ENCODE data around the gene MT1M. TPM values are rescaled to one million over a fixed set of nuclear protein-coding genes. Genes with fewer than 3 reads are reported as not detected.

The MT1M gene
- total RNA-seq, 4 donors from 2014 or later: 2.7 to 48.3 (median 5.2) TPM; not detected in 1

GRCh38 chr16:56603589-56603988 lies 28.9 kb upstream of the MT1M start:
- H3K9me3 ChIP-seq: no peaks in the 10 kb centered on the region
- 54% methylated on average over 4 of the region's 4 CpGs; no CpG with 5 or more reads in 1 of the 2 donors for WGBS, 2 donors (ENCODE audit: low coverage in 1 of 2)
- H3K27ac ChIP-seq: no peak overlapping the region
- intact Hi-C loops (cut with DNase I; ENCODE audit: low total_unique reads) (no loop called here), in situ Hi-C loops (cut with MboI; ENCODE audit: low pct_ligation_motif_present in 1 of 4, low pct_unique_long_range_greater_than_20kb in 1 of 4, low sequenced_read_pairs in 3 of 4) (no loop called here)
- no peak for TF ChIP-seq POLR2AphosphoS5 (IDR thresholded peaks at IDR 0.05)
- TF ChIP-seq CTCF (IDR thresholded peaks at IDR 0.05): peak; percentile 24 to 65 (median 37)
- peak; percentile 54 for DNase-seq
- peaks cover 0 to 12% (median 3%) of the 10 kb centered on the region in 4 donors for H3K4me1 ChIP-seq
- H3K27me3 ChIP-seq: no peaks in the 10 kb centered on the region
- H3K36me3 ChIP-seq: no peaks in the 10 kb centered on the region
- no peak overlapping the region for H3K4me3 ChIP-seq

GRCh38 chr16:56604966-56605365 lies 27.5 kb upstream of the MT1M start:
- H3K27ac ChIP-seq: peak overlapping the region in 1 of 4 donors; percentile 87
- H3K9me3 ChIP-seq: no peaks in the 10 kb centered on the region
- H3K4me3 ChIP-seq: no peak overlapping the region
- intact Hi-C loops (cut with DNase I; ENCODE audit: low total_unique reads) (loop anchor here (5.0 kb wide), 1 partner anchor 77 kb away; the partner anchor contains the start of gene MT1X), in situ Hi-C loops (cut with MboI; ENCODE audit: low pct_ligation_motif_present in 1 of 4, low pct_unique_long_range_greater_than_20kb in 1 of 4, low sequenced_read_pairs in 3 of 4) (no loop called here)
- H3K4me1 ChIP-seq: peaks cover under 1 to 18% (median 10%) of the 10 kb centered on the region in 4 donors
- H3K27me3 ChIP-seq: no peaks in the 10 kb centered on the region
- no peak for DNase-seq
- no peaks in the 10 kb centered on the region for H3K36me3 ChIP-seq
- no peak for TF ChIP-seq POLR2A (IDR thresholded peaks at IDR 0.05)
- no peak for TF ChIP-seq EP300 (IDR thresholded peaks at IDR 0.05; ENCODE audit: low read depth)
- TF ChIP-seq CTCF (IDR thresholded peaks at IDR 0.05): no peak
- WGBS, 2 donors (ENCODE audit: low coverage in 1 of 2): 83 to 90% methylated on average over 1 to 4 of the region's 4 CpGs

GRCh38 chr16:56605475-56605874 lies 27.0 kb upstream of the MT1M start:
- no peak for DNase-seq
- WGBS, 2 donors (ENCODE audit: low coverage in 1 of 2): 67 to 79% methylated on average over 1 of the region's 1 CpG
- in situ Hi-C loops (cut with MboI; ENCODE audit: low pct_ligation_motif_present in 1 of 4, low pct_unique_long_range_greater_than_20kb in 1 of 4, low sequenced_read_pairs in 3 of 4) (no loop called here), intact Hi-C loops (cut with DNase I; ENCODE audit: low total_unique reads) (loop anchor here (5.0 kb wide), 1 partner anchor 77 kb away; the partner anchor contains the start of gene MT1X)
- Histone ChIP-seq H3K27me3 (no peaks in the 10 kb centered on the region), H3K4me1 (peaks cover 6 to 23% (median 15%) of the 10 kb centered on the region in 4 donors), H3K9me3 (no peaks in the 10 kb centered on the region), H3K4me3 (no peak overlapping the region), H3K36me3 (no peaks in the 10 kb centered on the region), H3K27ac (peak overlapping the region; percentile 87 to 91 (median 90))
- TF ChIP-seq EP300 (IDR thresholded peaks at IDR 0.05; ENCODE audit: low read depth): no peak
- TF ChIP-seq CTCF (IDR thresholded peaks at IDR 0.05): no peak
- TF ChIP-seq POLR2A (IDR thresholded peaks at IDR 0.05): no peak
- TF ChIP-seq POLR2AphosphoS5 (IDR thresholded peaks at IDR 0.05): no peak

GRCh38 chr16:56606071-56606475 lies 26.4 kb upstream of the MT1M start:
- no peaks in the 10 kb centered on the region for H3K9me3 ChIP-seq
- peak overlapping the region; percentile 87 to 91 (median 90) for H3K27ac ChIP-seq
- no peak for TF ChIP-seq EP300 (IDR thresholded peaks at IDR 0.05; ENCODE audit: low read depth)
- TF ChIP-seq POLR2A (IDR thresholded peaks at IDR 0.05): no peak
- TF ChIP-seq CTCF (IDR thresholded peaks at IDR 0.05): no peak
- TF ChIP-seq POLR2AphosphoS5 (IDR thresholded peaks at IDR 0.05): no peak
- 67 to 83% methylated on average over 1 to 3 of the region's 3 CpGs for WGBS, 2 donors (ENCODE audit: low coverage in 1 of 2)
- DNase-seq: no peak
- in situ Hi-C loops (cut with MboI; ENCODE audit: low pct_ligation_motif_present in 1 of 4, low pct_unique_long_range_greater_than_20kb in 1 of 4, low sequenced_read_pairs in 3 of 4) (no loop called here), intact Hi-C loops (cut with DNase I; ENCODE audit: low total_unique reads) (loop anchor here (5.0 kb wide), 1 partner anchor 76 kb away; the partner anchor contains the start of gene MT1X)
- H3K4me3 ChIP-seq: no peak overlapping the region
- no peaks in the 10 kb centered on the region for H3K27me3 ChIP-seq
- H3K4me1 ChIP-seq: peaks cover 6 to 25% (median 18%) of the 10 kb centered on the region in 4 donors
- no peaks in the 10 kb centered on the region for H3K36me3 ChIP-seq
